Loucy (cell line): ENCODE results near the gene ING2.
"Not testable (repeated sequence)": the region's sequence is repeated elsewhere in the genome, so short reads cannot be mapped to it uniquely, and the experiment has no call there.

ENCODE experiments used
- H2AFZ ChIP-seq: fragments of 200-600 bp; sonication (generic); 2 replicates; pipeline ENCODE4 v1.6.0; 2016; ENCODE audit warnings: antibody characterized with exemption, mild to moderate bottlenecking, low read length, moderate library complexity
- H3F3A ChIP-seq: fragments of 200-600 bp; 2 replicates; pipeline ENCODE4 v1.6.0; 2016; ENCODE audit warnings: antibody characterized with exemption, low read depth, mild to moderate bottlenecking
- H3K27me3 ChIP-seq: fragments of 200-600 bp; sonication (generic); 2 replicates; pipeline ENCODE4 v1.6.1; 2014; ENCODE audit warnings: low read length, mild to moderate bottlenecking; ENCODE audit not compliant: insufficient read depth, poor library complexity, severe bottlenecking
- H3K36me3 ChIP-seq: fragments of 200-600 bp; sonication (generic); 2 replicates; pipeline ENCODE4 v1.6.1; 2016; ENCODE audit warnings: low read length; ENCODE audit not compliant: insufficient read depth
- H3K4me1 ChIP-seq: fragments of 200-600 bp; sonication (generic); 2 replicates; pipeline ENCODE4 v1.5.1; 2014; ENCODE audit warnings: low read length, mild to moderate bottlenecking; ENCODE audit not compliant: insufficient read depth, poor library complexity, severe bottlenecking
- H3K4me2 ChIP-seq: fragments of 200-600 bp; sonication (generic); 2 replicates; pipeline ENCODE4 v1.6.0; 2014; ENCODE audit warnings: antibody characterized with exemption, low read length, low read depth, mild to moderate bottlenecking; ENCODE audit not compliant: poor library complexity, severe bottlenecking
- H3K4me3 ChIP-seq: fragments of 200-600 bp; sonication (generic); 2 replicates; pipeline ENCODE4 v1.5.1; 2014; ENCODE audit warnings: low read length, mild to moderate bottlenecking, mixed read lengths; ENCODE audit not compliant: poor library complexity, severe bottlenecking
- H3K79me2 ChIP-seq: fragments of 200-600 bp; sonication (generic); 2 replicates; pipeline ENCODE4 v1.6.1; 2014; ENCODE audit warnings: low read length; ENCODE audit not compliant: insufficient read depth
- H3K9ac ChIP-seq: fragments of 200-600 bp; sonication (generic); 2 replicates; pipeline ENCODE4 v1.6.0; 2014; ENCODE audit warnings: mild to moderate bottlenecking, low read depth, low read length, moderate library complexity; ENCODE audit not compliant: poor library complexity, severe bottlenecking
- H3K9me2 ChIP-seq: fragments of 200-600 bp; sonication (generic); replicated peaks from 2 replicates; pipeline ENCODE4 v1.6.1; 2016; ENCODE audit warnings: low read depth, low read length, mixed read lengths
- H3K9me3 ChIP-seq: fragments of 200-600 bp; sonication (generic); 2 replicates; pipeline ENCODE4 v1.6.1; 2014; ENCODE audit warnings: mild to moderate bottlenecking, antibody characterized with exemption, low read length, low read depth; ENCODE audit not compliant: insufficient read depth
- H4K20me1 ChIP-seq: fragments of 200-600 bp; sonication (generic); 2 replicates; pipeline ENCODE4 v1.6.0; 2014; ENCODE audit warnings: antibody characterized with exemption, low read length, mild to moderate bottlenecking; ENCODE audit not compliant: insufficient read depth, poor library complexity, severe bottlenecking
- EZH2phosphoT487 ChIP-seq: fragments of 200-600 bp; IDR thresholded peaks from 2 replicates; pipeline ENCODE4 v1.6.1; 2018; ENCODE audit warnings: antibody characterized with exemption, mild to moderate bottlenecking, moderate library complexity, borderline replicate concordance
- TF ChIP-seq, protein P1 (sequence below): fragments of 200-600 bp; sonication (generic); conservative IDR thresholded peaks from 2 replicates; pipeline ENCODE4 v1.5.1; 2014; ENCODE audit warnings: mild to moderate bottlenecking, antibody characterized with exemption, low read length

Gene ING2, protein sequence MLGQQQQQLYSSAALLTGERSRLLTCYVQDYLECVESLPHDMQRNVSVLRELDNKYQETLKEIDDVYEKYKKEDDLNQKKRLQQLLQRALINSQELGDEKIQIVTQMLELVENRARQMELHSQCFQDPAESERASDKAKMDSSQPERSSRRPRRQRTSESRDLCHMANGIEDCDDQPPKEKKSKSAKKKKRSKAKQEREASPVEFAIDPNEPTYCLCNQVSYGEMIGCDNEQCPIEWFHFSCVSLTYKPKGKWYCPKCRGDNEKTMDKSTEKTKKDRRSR

DNA sequence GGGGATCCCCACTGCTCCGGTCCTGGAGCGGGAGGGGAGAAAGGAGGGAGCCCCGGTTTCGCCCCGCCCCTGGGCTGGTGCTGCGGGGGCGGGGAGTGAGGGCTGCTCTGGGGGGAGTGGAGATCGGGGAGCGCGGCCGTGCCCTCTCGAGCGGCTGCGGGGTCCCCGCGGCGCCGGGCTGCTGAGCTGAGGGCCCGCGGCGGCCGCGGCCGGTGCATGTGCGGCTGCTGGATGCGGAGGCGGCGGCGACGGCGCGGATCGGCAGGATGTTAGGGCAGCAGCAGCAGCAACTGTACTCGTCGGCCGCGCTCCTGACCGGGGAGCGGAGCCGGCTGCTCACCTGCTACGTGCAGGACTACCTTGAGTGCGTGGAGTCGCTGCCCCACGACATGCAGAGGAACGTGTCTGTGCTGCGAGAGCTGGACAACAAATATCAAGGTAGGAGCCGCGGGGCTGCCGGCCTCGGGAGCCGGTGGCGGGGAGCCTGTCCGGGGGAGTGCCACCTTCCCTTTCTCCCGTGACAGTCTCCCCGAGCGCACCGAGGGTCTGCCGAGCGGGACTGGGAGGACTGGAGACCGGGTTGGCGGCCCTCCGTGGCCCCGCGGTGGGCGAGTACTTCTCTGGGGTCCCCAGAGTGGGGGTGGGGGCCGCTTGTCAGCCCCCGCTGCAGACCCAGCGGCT is at the start of gene ING2:
TSS of gene ING2 (plus strand) at position 129 of the 681 bp plus-strand sequence. CDS start at position 267, 138 bp downstream.
- Histone ChIP-seq H3K9me2 (no peaks in the 10 kb centered on the region), H3K27me3 (no peaks in the 10 kb centered on the region), H3K9ac (peak within 1 kb of the TSS; percentile 86), H3K4me1 (peaks cover 35% of the 10 kb centered on the region), H3K79me2 (peaks cover 64% of the 10 kb centered on the region), H3K4me2 (peak within 1 kb of the TSS; percentile 83), H4K20me1 (peaks cover 42% of the 10 kb centered on the region), H3F3A (peaks cover 4% of the 10 kb centered on the region; the same call in 1 of the 2 replicates), H2AFZ (peak within 1 kb of the TSS; percentile 95), H3K4me3 (peak within 1 kb of the TSS; percentile 99), H3K9me3 (no peaks in the 10 kb centered on the region), H3K36me3 (peaks cover 1% of the 10 kb centered on the region; the same call in 1 of the 2 replicates)
- TF ChIP-seq, protein P1, sequence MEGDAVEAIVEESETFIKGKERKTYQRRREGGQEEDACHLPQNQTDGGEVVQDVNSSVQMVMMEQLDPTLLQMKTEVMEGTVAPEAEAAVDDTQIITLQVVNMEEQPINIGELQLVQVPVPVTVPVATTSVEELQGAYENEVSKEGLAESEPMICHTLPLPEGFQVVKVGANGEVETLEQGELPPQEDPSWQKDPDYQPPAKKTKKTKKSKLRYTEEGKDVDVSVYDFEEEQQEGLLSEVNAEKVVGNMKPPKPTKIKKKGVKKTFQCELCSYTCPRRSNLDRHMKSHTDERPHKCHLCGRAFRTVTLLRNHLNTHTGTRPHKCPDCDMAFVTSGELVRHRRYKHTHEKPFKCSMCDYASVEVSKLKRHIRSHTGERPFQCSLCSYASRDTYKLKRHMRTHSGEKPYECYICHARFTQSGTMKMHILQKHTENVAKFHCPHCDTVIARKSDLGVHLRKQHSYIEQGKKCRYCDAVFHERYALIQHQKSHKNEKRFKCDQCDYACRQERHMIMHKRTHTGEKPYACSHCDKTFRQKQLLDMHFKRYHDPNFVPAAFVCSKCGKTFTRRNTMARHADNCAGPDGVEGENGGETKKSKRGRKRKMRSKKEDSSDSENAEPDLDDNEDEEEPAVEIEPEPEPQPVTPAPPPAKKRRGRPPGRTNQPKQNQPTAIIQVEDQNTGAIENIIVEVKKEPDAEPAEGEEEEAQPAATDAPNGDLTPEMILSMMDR, result no peak
- no peak for TF ChIP-seq EZH2phosphoT487

- Histone ChIP-seq H3K4me2 (peak overlapping the region; percentile 88), H3K27me3 (no peaks in the 10 kb centered on the region), H3K9ac (peak overlapping the region; percentile 86), H3F3A (peaks cover 20% of the 10 kb centered on the region), H3K79me2 (peaks cover 3% of the 10 kb centered on the region; the same call in 1 of the 2 replicates), H3K4me1 (peaks cover 30% of the 10 kb centered on the region), H3K9me2 (no peaks in the 10 kb centered on the region), H2AFZ (no peak overlapping the region), H3K4me3 (peak overlapping the region; percentile 69), H3K36me3 (no peaks in the 10 kb centered on the region), H3K9me3 (no peaks in the 10 kb centered on the region), H4K20me1 (no peaks in the 10 kb centered on the region)
- TF ChIP-seq EZH2phosphoT487, result no peak
Observed at GRCh38 chr4:183455431-183456195, 49.2 kb upstream of the ING2 start.

DNA sequence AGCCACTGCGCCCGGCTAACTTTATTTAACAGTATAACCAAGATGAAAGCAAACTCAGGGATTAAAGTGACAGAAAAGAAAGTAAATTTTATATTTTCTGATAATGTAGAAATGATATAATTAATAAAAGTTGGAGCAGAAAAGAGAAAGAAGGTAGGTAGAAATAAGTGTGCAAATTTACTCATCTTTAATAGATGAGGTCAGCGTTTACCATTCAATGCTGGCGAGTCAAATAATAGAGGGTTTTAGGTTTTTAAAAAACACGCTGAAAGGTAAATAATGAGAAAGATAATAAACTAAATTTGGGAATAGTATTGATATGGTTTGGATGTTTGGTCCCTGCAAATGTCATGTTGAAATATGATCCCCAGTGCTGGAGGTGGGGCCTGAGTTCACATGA is 46.9 kb upstream of the ING2 start:
- no peaks in the 10 kb centered on the region for H3K9me2 ChIP-seq
- H3F3A ChIP-seq, result peaks cover 13% of the 10 kb centered on the region
- no peaks in the 10 kb centered on the region for H3K27me3 ChIP-seq
- H3K36me3 ChIP-seq, result no peaks in the 10 kb centered on the region
- no peaks in the 10 kb centered on the region for H3K9me3 ChIP-seq
- no peak overlapping the region for H2AFZ ChIP-seq
- no peak for TF ChIP-seq EZH2phosphoT487
- no peaks in the 10 kb centered on the region for H4K20me1 ChIP-seq
- no peak overlapping the region for H3K4me3 ChIP-seq
- no peak overlapping the region for H3K4me2 ChIP-seq
- H3K79me2 ChIP-seq, result no peaks in the 10 kb centered on the region
- H3K9ac ChIP-seq, result no peak overlapping the region
- H3K4me1 ChIP-seq, result peaks cover 30% of the 10 kb centered on the region

DNA sequence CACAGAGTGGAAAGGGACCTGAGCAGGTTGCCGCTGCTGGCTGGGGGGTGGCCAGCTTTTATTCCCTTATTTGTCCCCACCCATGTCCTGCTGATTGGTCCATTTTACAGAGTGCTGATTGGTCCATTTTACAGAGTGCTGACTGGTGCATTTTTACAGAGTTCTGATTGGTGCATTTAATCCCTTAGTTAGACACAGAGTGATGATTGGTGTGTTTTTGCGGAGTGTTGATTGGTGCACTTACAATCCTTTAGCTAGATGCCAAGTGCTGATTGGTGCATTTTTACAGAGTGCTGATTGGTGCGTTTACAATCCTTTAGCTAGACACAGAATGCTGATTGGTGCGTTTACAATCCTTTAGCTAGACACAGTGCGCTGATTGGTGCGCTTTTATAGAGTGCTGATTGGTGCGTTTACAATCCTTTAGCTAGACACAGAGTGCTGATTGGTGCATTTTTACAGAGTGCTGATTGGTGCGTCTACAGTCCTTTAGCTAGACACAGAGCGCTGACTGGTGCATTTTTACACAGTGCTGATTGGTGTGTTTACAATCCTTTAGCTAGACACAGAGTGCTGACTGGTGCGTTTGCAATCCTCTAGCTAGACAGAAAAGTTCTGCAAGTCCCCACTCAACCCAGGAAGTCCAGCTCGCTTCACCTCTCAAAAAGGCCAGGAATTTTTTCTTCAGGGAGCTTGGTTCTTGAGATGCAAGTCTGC is 40.8 kb upstream of the ING2 start:
- H4K20me1 ChIP-seq, H3K4me2 ChIP-seq, H3K9me3 ChIP-seq, H3K79me2 ChIP-seq, H3K9me2 ChIP-seq, H3F3A ChIP-seq, H3K27me3 ChIP-seq, H2AFZ ChIP-seq, H3K4me3 ChIP-seq, H3K4me1 ChIP-seq, H3K36me3 ChIP-seq, H3K9ac ChIP-seq: not testable (repeated sequence)

DNA sequence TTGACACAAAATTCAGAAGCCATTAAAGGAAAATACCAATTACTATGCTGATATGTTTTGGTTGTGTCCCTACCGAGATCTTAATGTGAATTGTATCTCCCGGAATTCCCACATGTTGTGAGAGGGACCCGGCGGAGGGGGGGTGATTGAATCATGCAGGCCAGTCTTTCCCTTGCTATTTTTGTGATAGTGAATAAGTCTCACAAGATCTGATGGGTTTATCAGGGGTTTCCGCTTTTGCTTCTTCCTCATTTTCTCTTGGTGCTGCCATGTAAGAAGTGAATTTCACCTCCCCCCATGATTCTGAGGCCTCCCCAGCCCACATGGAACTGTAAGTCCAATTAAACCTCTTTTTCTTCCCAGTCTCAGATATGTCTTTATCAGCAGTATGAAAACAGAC is 39.0 kb upstream of the ING2 start:
- H3K4me3 ChIP-seq, H3K9ac ChIP-seq, H3K27me3 ChIP-seq, H3K4me2 ChIP-seq, H3K4me1 ChIP-seq, H4K20me1 ChIP-seq, H3K79me2 ChIP-seq, H2AFZ ChIP-seq, H3F3A ChIP-seq, H3K9me2 ChIP-seq, H3K36me3 ChIP-seq, H3K9me3 ChIP-seq: not testable (repeated sequence)
